ENCODE results near the gene MLIP. TPM values are rescaled to one million over a fixed set of nuclear protein-coding genes. Genes with fewer than 3 reads are reported as not detected.

Gene MLIP
- total RNA-seq, result 10 to 100 TPM in 2 of 4 donors, 1 to 10 TPM in 1, not detected in 1; 8.8 to 32.1 (median 15.3) TPM

DNA sequence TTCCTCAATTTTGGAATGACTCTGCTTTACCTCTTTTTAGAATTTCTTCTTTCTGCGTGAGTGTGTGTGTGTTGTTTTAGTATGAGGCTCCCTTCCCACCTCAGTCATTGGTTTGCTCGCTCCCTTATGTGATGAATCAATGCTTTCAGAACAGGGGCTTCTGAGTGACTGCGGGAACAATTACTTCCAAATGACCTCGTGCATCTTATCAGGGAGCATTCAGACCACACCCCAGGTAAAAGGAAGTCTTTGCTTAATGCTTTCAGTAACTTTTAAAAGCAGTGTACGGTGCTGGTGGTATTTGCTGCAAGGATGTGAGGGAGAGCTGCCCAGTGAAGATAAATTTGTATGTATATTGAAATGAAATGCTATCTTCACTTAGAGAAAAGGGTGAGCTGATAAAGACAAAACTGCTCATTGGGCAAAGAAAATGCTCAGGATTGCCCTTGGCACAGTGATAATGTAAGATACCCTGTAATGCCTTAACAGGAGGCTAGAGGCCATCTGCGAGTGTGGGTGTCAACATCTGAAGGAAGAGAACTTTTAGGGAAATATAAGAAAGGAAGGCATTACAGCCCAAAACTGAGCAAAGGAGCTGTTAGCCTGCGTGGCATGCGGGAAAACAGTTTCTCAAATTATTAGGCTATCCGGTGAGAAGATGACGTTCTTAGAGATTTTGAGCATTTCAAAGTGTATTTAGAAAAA is at the start of gene MLIP:
TSS of gene MLIP (plus strand) at position 103 of the 705 bp plus-strand sequence. CDS start at position 140, 37 bp downstream.
- Histone ChIP-seq H3K9me3 (no peaks in the 10 kb centered on the region), H3K27ac (no peak within 1 kb of the TSS), H3K4me1 (no peaks in the 10 kb centered on the region), H3K27me3 (no peaks in the 10 kb centered on the region), H3K36me3 (no peaks in the 10 kb centered on the region), H3K4me3 (no peak within 1 kb of the TSS)
- no peak for DNase-seq
- TF ChIP-seq POLR2A (IDR thresholded peaks at IDR 0.05) (no peak), CTCF (IDR thresholded peaks at IDR 0.05) (no peak)

DNA sequence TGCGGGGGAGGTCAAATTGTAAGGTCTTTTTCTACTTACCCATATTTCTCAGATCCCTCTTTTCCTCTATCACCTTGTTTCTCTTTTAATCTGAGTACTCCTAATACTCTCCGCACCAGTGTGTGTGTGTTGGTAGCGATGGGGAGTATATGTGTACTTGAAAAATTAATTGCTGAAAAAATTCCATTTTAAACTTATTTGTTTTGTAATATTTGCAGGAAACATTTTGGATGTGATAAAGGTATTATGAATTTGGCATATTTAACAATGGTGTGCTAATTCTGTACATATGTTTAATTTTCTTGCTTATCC is 48.1 kb upstream of the MLIP start:
- Histone ChIP-seq H3K27ac (peak overlapping the region in 1 of 4 donors; percentile 22), H3K9me3 (no peaks in the 10 kb centered on the region), H3K27me3 (no peaks in the 10 kb centered on the region), H3K4me3 (no peak overlapping the region), H3K4me1 (no peaks in the 10 kb centered on the region), H3K36me3 (no peaks in the 10 kb centered on the region)
- DNase-seq, result no peak
- TF ChIP-seq CTCF (IDR thresholded peaks at IDR 0.05), result no peak
- no peak for TF ChIP-seq POLR2A (IDR thresholded peaks at IDR 0.05)

DNA sequence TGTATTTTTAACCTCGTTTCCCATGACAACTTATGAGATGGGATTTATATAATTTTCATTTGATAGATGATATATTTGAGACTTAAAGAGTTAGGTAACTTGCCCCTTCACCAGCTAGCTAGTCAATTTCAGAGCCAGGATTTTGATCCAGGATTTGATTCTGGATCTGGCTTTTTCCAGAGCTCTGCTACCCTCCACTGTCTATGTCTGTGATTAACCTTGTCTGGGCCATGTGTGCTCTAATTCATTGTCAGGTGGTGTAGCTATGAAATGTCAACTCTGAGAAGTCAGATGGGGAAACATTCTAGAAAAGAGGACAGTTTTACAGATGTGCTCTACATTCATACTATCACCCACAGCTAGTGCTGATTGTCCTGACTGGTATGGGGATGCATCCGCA is 42.5 kb upstream of the MLIP start:
- no peak for DNase-seq
- Histone ChIP-seq H3K36me3 (no peaks in the 10 kb centered on the region), H3K9me3 (no peaks in the 10 kb centered on the region), H3K27me3 (no peaks in the 10 kb centered on the region), H3K27ac (no peak overlapping the region), H3K4me1 (peaks cover 0 to 5% (median 0%) of the 10 kb centered on the region in 4 donors), H3K4me3 (no peak overlapping the region)
- no peak for TF ChIP-seq CTCF (IDR thresholded peaks at IDR 0.05)
- TF ChIP-seq POLR2A (IDR thresholded peaks at IDR 0.05), result no peak

DNA sequence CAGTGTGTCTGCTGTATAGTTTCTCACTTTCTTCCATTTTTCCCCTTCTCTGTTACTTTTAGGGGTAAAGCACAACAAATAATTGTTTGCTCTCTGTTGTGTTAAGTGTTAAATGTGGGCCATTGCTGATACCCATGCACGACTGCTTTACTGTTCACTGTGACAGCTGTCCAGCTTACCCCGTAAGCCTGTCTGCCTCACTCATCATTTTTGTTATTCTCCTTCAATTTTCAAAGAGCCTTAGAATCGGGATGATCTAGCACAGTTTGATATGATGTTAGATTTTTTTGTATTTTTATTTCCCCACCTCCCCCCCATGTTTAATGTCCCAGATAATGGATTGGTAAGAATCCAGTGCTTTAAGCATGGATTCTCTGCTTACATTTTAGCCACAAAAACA is 41.2 kb upstream of the MLIP start:
- Histone ChIP-seq H3K9me3 (no peaks in the 10 kb centered on the region), H3K36me3 (no peaks in the 10 kb centered on the region), H3K4me1 (peaks cover 0 to 5% (median 0%) of the 10 kb centered on the region in 4 donors), H3K27me3 (no peaks in the 10 kb centered on the region), H3K4me3 (peak overlapping the region in 2 of 4 donors; percentile 16 to 20), H3K27ac (peak overlapping the region in 1 of 4 donors; percentile 27)
- no peak for TF ChIP-seq CTCF (IDR thresholded peaks at IDR 0.05)
- no peak for DNase-seq

DNA sequence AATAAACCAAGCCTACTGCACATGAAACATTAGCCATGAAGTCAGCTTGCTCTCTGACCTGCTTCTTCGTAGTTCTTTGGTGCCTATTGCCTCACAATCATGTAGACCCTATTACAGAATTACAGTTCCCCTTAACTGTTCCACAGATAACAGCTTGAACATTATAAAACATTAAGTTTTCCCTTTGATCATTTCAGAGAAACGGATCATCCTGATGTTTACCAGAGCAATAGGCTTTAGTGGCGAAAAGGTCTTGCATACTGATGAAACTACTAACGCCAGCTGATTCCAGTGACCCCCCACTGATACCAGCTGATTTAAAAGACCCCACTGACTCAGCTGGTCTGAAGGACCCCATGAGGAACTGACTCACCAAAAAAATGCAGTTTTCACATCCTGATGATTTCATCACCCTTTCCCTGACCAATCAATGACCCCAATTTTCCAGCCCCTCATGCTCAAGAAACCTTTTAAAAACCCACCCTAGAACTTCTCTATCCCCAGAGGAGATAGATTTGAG is 39.4 kb upstream of the MLIP start:
- DNase-seq, result no peak
- TF ChIP-seq CTCF (IDR thresholded peaks at IDR 0.05), result no peak
- no peak for TF ChIP-seq POLR2A (IDR thresholded peaks at IDR 0.05)
- no peak overlapping the region for H3K4me3 ChIP-seq
- peaks cover 0 to 5% (median 0%) of the 10 kb centered on the region in 4 donors for H3K4me1 ChIP-seq
- no peak overlapping the region for H3K27ac ChIP-seq
- H3K9me3 ChIP-seq, result no peaks in the 10 kb centered on the region
- H3K36me3 ChIP-seq, result no peaks in the 10 kb centered on the region
- no peaks in the 10 kb centered on the region for H3K27me3 ChIP-seq

Measured in Peyer's patch (tissue), 4 donors.